ACC112 (cell line): ENCODE data around the gene GDF2.

Experiments used
- H2AFZ ChIP-seq: fragments of 200-600 bp; sonication (generic); one replicate; pipeline ENCODE4 v1.6.0; 2017; ENCODE audit warnings: antibody characterized with exemption, low read length; ENCODE audit not compliant: unreplicated experiment
- H3K27ac ChIP-seq: fragments of 200-600 bp; sonication (generic); 2 replicates; pipeline ENCODE4 v1.5.1; 2014; ENCODE audit warnings: low read depth, mild to moderate bottlenecking, antibody characterized with exemption, low read length, moderate library complexity
- H3K27me3 ChIP-seq: fragments of 200-600 bp; sonication (generic); 2 replicates; pipeline ENCODE4 v1.6.1; 2014; ENCODE audit warnings: mild to moderate bottlenecking, antibody characterized with exemption, low read length, moderate library complexity, mixed read lengths; ENCODE audit not compliant: insufficient read depth
- H3K36me3 ChIP-seq: fragments of 200-600 bp; sonication (generic); 2 replicates; pipeline ENCODE4 v1.6.1; 2016; ENCODE audit warnings: mild to moderate bottlenecking, antibody characterized with exemption, low read length, moderate library complexity, mixed read lengths; ENCODE audit not compliant: insufficient read depth
- H3K4me1 ChIP-seq: fragments of 200-600 bp; sonication (generic); one replicate; pipeline ENCODE4 v1.6.1; 2016; ENCODE audit warnings: low read length, mixed read lengths; ENCODE audit not compliant: insufficient read depth, unreplicated experiment, control insufficient read depth
- H3K4me3 ChIP-seq: fragments of 200-600 bp; sonication (generic); 2 replicates; pipeline ENCODE4 v1.5.1; 2014; ENCODE audit warnings: mild to moderate bottlenecking, low read depth, low read length
- H3K79me2 ChIP-seq: fragments of 200-600 bp; sonication (generic); one replicate; pipeline ENCODE4 v1.6.0; 2016; ENCODE audit warnings: low read length; ENCODE audit not compliant: control insufficient read depth, unreplicated experiment, insufficient read depth

Gene GDF2

GRCh38 chr10:47325303-47326291 is 3.3 kb downstream of the GDF2 start:
- Histone ChIP-seq H3K27me3 (peaks cover 47% of the 10 kb centered on the region), H2AFZ (no peak overlapping the region), H3K36me3 (no peaks in the 10 kb centered on the region), H3K4me3 (no peak overlapping the region), H3K4me1 (no peaks in the 10 kb centered on the region), H3K79me2 (no peaks in the 10 kb centered on the region), H3K27ac (no peak overlapping the region)

GRCh38 chr10:47326306-47326926 is 4.2 kb downstream of the GDF2 start:
- H3K36me3 ChIP-seq, result no peaks in the 10 kb centered on the region
- H2AFZ ChIP-seq, result no peak overlapping the region

DNA sequence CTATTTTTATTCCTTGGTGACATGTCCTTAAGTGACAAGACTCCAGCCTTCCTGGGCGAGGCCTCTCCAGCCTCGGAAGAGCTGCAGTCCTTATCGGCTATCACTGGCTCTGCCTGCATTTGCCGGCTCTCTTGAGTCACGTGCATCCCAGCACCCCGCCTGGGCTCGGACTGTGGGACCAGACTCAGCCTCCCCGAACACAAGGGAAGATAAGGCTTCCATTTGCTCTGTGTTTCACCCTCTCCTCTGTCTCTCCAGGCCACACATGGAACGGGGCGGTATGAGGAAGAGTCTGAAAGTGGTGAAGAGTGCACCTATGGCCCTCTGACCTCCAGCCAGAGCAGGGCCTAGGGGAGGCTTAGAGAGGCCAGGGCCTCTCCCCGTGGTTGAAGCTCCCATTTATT is 4.7 kb downstream of the GDF2 start:
- no peak overlapping the region for H3K27ac ChIP-seq
- no peaks in the 10 kb centered on the region for H3K79me2 ChIP-seq
- no peak overlapping the region for H2AFZ ChIP-seq

More at GRCh38 chr10:47326306-47326926, 4.2 kb downstream of the GDF2 start:
- Histone ChIP-seq H3K27ac (no peak overlapping the region), H3K4me3 (no peak overlapping the region), H3K27me3 (peaks cover 38% of the 10 kb centered on the region), H3K4me1 (no peaks in the 10 kb centered on the region), H3K79me2 (no peaks in the 10 kb centered on the region)

GRCh38 chr10:47329855-47330254 is 7.6 kb downstream of the GDF2 start:
- Histone ChIP-seq H3K79me2 (no peaks in the 10 kb centered on the region), H3K4me1 (no peaks in the 10 kb centered on the region), H3K4me3 (no peak overlapping the region), H3K27me3 (peaks cover 37% of the 10 kb centered on the region), H2AFZ (no peak overlapping the region), H3K36me3 (no peaks in the 10 kb centered on the region), H3K27ac (no peak overlapping the region)

More for the DNA sequence above, 4.7 kb downstream of the GDF2 start:
- Histone ChIP-seq H3K36me3 (no peaks in the 10 kb centered on the region), H3K4me3 (no peak overlapping the region), H3K4me1 (no peaks in the 10 kb centered on the region), H3K27me3 (peaks cover 35% of the 10 kb centered on the region)

DNA sequence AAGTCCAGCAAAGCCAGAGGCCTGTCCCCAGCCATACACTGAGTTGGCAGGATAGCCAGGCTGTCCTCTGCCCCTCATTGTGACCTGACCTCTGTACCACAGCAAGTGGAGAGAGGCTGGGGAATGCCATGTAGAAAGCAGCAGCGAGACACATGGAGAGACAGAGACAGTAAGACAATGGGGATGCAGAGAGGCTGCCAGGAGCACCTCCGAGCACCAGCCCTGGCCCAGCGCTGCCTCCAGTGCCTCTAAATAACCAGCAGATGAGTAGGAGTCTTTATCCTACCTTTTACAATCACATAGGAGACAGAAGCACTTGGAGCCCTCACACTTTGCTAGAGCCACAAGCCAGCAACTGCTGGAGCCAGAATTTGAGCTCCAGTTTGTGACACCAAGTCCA is 8.1 kb downstream of the GDF2 start:
- Histone ChIP-seq H3K4me1 (no peaks in the 10 kb centered on the region), H3K27me3 (peaks cover 37% of the 10 kb centered on the region), H2AFZ (no peak overlapping the region), H3K27ac (no peak overlapping the region), H3K4me3 (no peak overlapping the region), H3K79me2 (no peaks in the 10 kb centered on the region), H3K36me3 (no peaks in the 10 kb centered on the region)

- H2AFZ ChIP-seq, result no peak overlapping the region
- no peaks in the 10 kb centered on the region for H3K4me1 ChIP-seq
- no peaks in the 10 kb centered on the region for H3K79me2 ChIP-seq
- H3K36me3 ChIP-seq, result no peaks in the 10 kb centered on the region
- peaks cover 42% of the 10 kb centered on the region for H3K27me3 ChIP-seq
- no peak overlapping the region for H3K4me3 ChIP-seq
- no peak overlapping the region for H3K27ac ChIP-seq
Observed at GRCh38 chr10:47330804-47331203, 8.6 kb downstream of the GDF2 start.

DNA sequence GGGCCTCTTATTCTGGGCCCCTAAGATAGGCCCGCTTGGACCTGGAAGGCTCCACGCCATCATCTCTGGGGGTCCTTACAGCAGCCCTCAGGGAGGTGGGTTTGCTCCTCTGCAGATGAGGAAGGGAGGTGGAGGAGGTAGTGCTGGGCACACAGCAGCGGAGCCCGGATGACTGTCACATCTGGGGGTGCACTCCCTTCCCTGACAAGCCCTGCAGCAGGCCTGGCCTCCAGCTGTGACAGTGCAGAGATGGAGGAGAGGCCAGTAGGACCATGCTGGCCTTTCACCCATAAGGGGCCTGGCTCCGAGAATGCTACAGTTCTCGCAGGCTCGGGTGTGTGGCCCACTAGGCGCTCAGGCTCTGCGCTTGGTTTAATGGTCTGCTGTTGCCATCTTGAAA is 9.2 kb downstream of the GDF2 start:
- H3K4me1 ChIP-seq, result no peaks in the 10 kb centered on the region
- no peak overlapping the region for H3K27ac ChIP-seq
- H3K36me3 ChIP-seq, result no peaks in the 10 kb centered on the region
- no peak overlapping the region for H3K4me3 ChIP-seq
- no peaks in the 10 kb centered on the region for H3K79me2 ChIP-seq
- H2AFZ ChIP-seq, result no peak overlapping the region
- peaks cover 49% of the 10 kb centered on the region for H3K27me3 ChIP-seq

GRCh38 chr10:47331954-47332353 is 9.7 kb downstream of the GDF2 start:
- H3K27me3 ChIP-seq, result peaks cover 53% of the 10 kb centered on the region
- H2AFZ ChIP-seq, result no peak overlapping the region
- no peak overlapping the region for H3K4me3 ChIP-seq
- H3K4me1 ChIP-seq, result no peaks in the 10 kb centered on the region
- H3K79me2 ChIP-seq, result no peaks in the 10 kb centered on the region
- H3K27ac ChIP-seq, result no peak overlapping the region
- no peaks in the 10 kb centered on the region for H3K36me3 ChIP-seq

- H2AFZ ChIP-seq, result no peak overlapping the region
- H3K27ac ChIP-seq, result no peak overlapping the region
- H3K79me2 ChIP-seq, result no peaks in the 10 kb centered on the region
- H3K27me3 ChIP-seq, result peaks cover 57% of the 10 kb centered on the region
- H3K36me3 ChIP-seq, result no peaks in the 10 kb centered on the region
- no peaks in the 10 kb centered on the region for H3K4me1 ChIP-seq
- H3K4me3 ChIP-seq, result no peak overlapping the region
Observed at GRCh38 chr10:47332371-47332770, 10.1 kb downstream of the GDF2 start.

- Histone ChIP-seq H3K36me3 (no peaks in the 10 kb centered on the region), H3K27ac (no peak overlapping the region), H3K79me2 (no peaks in the 10 kb centered on the region), H3K4me1 (no peaks in the 10 kb centered on the region), H2AFZ (no peak overlapping the region), H3K27me3 (peaks cover 63% of the 10 kb centered on the region), H3K4me3 (no peak overlapping the region)
Observed at GRCh38 chr10:47332946-47333345, 10.7 kb downstream of the GDF2 start.

GRCh38 chr10:47333532-47333931 is 11.3 kb downstream of the GDF2 start:
- Histone ChIP-seq H2AFZ (no peak overlapping the region), H3K4me3 (no peak overlapping the region), H3K79me2 (no peaks in the 10 kb centered on the region), H3K36me3 (no peaks in the 10 kb centered on the region), H3K4me1 (no peaks in the 10 kb centered on the region), H3K27ac (no peak overlapping the region), H3K27me3 (peaks cover 69% of the 10 kb centered on the region)
